ENCODE results near the gene IL6.

DNA sequence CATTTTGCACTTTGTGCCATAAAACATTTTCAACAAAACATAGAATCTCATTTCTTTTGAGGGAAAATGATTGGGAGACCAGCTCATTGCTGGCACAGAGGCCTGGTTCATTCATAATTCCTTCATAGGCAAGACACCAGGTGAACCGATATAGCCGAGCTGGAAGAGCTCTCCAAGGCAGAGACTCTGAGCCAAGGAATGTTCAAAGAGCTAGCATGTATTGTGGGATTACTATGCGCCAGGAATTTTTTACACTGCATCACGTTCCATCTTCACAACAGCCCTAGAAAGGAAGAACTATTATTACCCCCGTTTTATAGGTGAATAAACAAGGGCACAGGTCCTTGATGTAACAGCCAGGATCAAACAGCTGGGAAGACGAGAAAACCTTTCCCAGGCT, 2.1 kb upstream of the IL6 start:
- TF ChIP-seq, protein P1, sequence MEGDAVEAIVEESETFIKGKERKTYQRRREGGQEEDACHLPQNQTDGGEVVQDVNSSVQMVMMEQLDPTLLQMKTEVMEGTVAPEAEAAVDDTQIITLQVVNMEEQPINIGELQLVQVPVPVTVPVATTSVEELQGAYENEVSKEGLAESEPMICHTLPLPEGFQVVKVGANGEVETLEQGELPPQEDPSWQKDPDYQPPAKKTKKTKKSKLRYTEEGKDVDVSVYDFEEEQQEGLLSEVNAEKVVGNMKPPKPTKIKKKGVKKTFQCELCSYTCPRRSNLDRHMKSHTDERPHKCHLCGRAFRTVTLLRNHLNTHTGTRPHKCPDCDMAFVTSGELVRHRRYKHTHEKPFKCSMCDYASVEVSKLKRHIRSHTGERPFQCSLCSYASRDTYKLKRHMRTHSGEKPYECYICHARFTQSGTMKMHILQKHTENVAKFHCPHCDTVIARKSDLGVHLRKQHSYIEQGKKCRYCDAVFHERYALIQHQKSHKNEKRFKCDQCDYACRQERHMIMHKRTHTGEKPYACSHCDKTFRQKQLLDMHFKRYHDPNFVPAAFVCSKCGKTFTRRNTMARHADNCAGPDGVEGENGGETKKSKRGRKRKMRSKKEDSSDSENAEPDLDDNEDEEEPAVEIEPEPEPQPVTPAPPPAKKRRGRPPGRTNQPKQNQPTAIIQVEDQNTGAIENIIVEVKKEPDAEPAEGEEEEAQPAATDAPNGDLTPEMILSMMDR (IDR thresholded peaks at IDR 0.05; ENCODE audit: borderline replicate concordance, extremely low read depth, low read length, poor library complexity, severe bottlenecking), result no peak
- TF ChIP-seq EZH2 (IDR thresholded peaks at IDR 0.05; ENCODE audit: borderline replicate concordance, low read depth, low read length, severe bottlenecking), result no peak

All from DND-41 (cell line).